H1 (cell line): Measurements from ENCODE around the gene CDYL2. TPM values are rescaled to one million over a fixed set of nuclear protein-coding genes. Genes with fewer than 3 reads are reported as not detected.
"Not testable (repeated sequence)": the region's sequence is repeated elsewhere in the genome, so short reads cannot be mapped to it uniquely, and the experiment has no call there.

Experiments used
- CTCF ChIA-PET: fragments of 300-600 bp; sonication (Branson Sonifier 250); formaldehyde crosslinking; loops from one replicate; lab custom pipeline; 2021; ENCODE audit not compliant: partially characterized antibody; lab: Charles Lee
- POLR2A ChIA-PET: fragments of 300-600 bp; sonication (Branson Sonifier 250); formaldehyde crosslinking; loops from one replicate; lab custom pipeline; 2021; ENCODE audit warnings: inconsistent platforms; ENCODE audit not compliant: partially characterized antibody; lab: Charles Lee
- DNase-seq, 2 experiments: peaks; one replicate each; pipeline versions ENCODE4 v3.0.0 to v3.0.0-alpha.2; 2010 to 2022; ENCODE audit warnings: low spot score in 2 of 2, low read depth in 1 of 2, mixed read lengths in 1 of 2
- FAIRE-seq: peaks from 2 replicates; lab custom pipeline; 2011; peaks lifted over from hg19 to GRCh38; lab: Jason Lieb, UNC
- H2AFZ ChIP-seq: 2 replicates; pipeline ENCODE4 v1.8.1; 2012; ENCODE audit warnings: low read length, inconsistent platforms
- H2AK5ac ChIP-seq: 2 replicates; pipeline ENCODE4 v1.6.1; 2013; ENCODE audit warnings: low read depth, low read length
- H2BK120ac ChIP-seq: replicated peaks from 2 replicates; pipeline ENCODE3; 2013; ENCODE audit warnings: low read depth, low read length, inconsistent platforms
- H2BK12ac ChIP-seq: 2 replicates; pipeline ENCODE4 v1.6.1; 2013; ENCODE audit warnings: low read depth, low read length
- H2BK15ac ChIP-seq: 2 replicates; pipeline ENCODE4 v1.6.1; 2013; ENCODE audit warnings: low read length
- H2BK20ac ChIP-seq: 2 replicates; pipeline ENCODE4 v1.6.1; 2013; ENCODE audit warnings: low read length
- H2BK5ac ChIP-seq: 2 replicates; pipeline ENCODE4 v1.6.1; 2013; ENCODE audit warnings: low read depth, low read length
- H3K14ac ChIP-seq: 2 replicates; pipeline ENCODE4 v1.6.1; 2013; ENCODE audit warnings: inconsistent platforms; ENCODE audit not compliant: insufficient read length
- H3K18ac ChIP-seq: 2 replicates; pipeline ENCODE4 v1.6.1; 2013; ENCODE audit warnings: low read length; ENCODE audit errors: extremely low read depth
- H3K23ac ChIP-seq: 2 replicates; pipeline ENCODE4 v1.6.1; 2013; ENCODE audit warnings: inconsistent platforms; ENCODE audit not compliant: insufficient read length
- H3K23me2 ChIP-seq: 2 replicates; pipeline ENCODE4 v1.6.1; 2013; ENCODE audit warnings: low read depth, low read length
- H3K27ac ChIP-seq: 2 replicates; pipeline ENCODE4 v1.6.1; 2011; ENCODE audit warnings: low read depth, low read length, inconsistent platforms
- H3K27me3 ChIP-seq, 4 experiments: replicated peaks in 1 of 4; 1 replicate in 1 of 4; 2 replicates in 3 of 4; pipeline versions ENCODE4 v1.6.1 to v1.8.1; 2011 to 2013; ENCODE audit warnings: low read length in 3 of 4, mild to moderate bottlenecking in 3 of 4, inconsistent platforms in 2 of 4, mixed read lengths in 2 of 4, moderate library complexity in 1 of 4; ENCODE audit not compliant: control insufficient read depth in 3 of 4, insufficient read depth in 3 of 4; ENCODE audit errors: extremely low read depth in 1 of 4
- H3K36me3 ChIP-seq, 4 experiments: 2 replicates each; pipeline versions ENCODE4 v1.6.1 to v1.8.1; 2011 to 2013; ENCODE audit warnings: mild to moderate bottlenecking in 4 of 4, low read length in 3 of 4, moderate library complexity in 2 of 4, control low read depth in 1 of 4, inconsistent platforms in 1 of 4; ENCODE audit not compliant: insufficient read depth in 4 of 4, control insufficient read depth in 2 of 4
- H3K4ac ChIP-seq: replicated peaks from 2 replicates; pipeline ENCODE3; 2013; ENCODE audit warnings: low read length, low read depth, mixed read lengths, inconsistent platforms; ENCODE audit not compliant: insufficient read length
- H3K4me1 ChIP-seq, 4 experiments: replicated peaks in 1 of 4; 1 replicate in 1 of 4; 2 replicates in 3 of 4; pipeline versions ENCODE4 v1.6.1 to v1.8.1; 2011 to 2013; ENCODE audit warnings: low read length in 3 of 4, inconsistent platforms in 2 of 4, mixed read lengths in 1 of 4; ENCODE audit not compliant: insufficient read depth in 4 of 4, control insufficient read depth in 3 of 4
- H3K4me2 ChIP-seq, 2 experiments: 2 replicates each; pipeline versions ENCODE4 v1.6.1 to v1.8.1; 2011 to 2013; ENCODE audit warnings: low read depth in 2 of 2, low read length in 2 of 2, control low read depth in 1 of 2, inconsistent platforms in 1 of 2, mild to moderate bottlenecking in 1 of 2; ENCODE audit not compliant: insufficient read depth in 1 of 2
- H3K4me3 ChIP-seq, 4 experiments: fragments of 200-600, 300-600 bp in 1 of 4; sonication (generic), shearing (Covaris generic), sonication (Bioruptor Twin) in 1 of 4; 2 replicates each; pipeline versions ENCODE4 v1.5.1 to v1.8.1; 2011 to 2016; ENCODE audit warnings: low read length in 4 of 4, low read depth in 3 of 4, control low read depth in 2 of 4, inconsistent platforms in 2 of 4, mild to moderate bottlenecking in 2 of 4, mixed read lengths in 1 of 4, moderate library complexity in 1 of 4; ENCODE audit not compliant: insufficient read depth in 2 of 4; ENCODE audit errors: extremely low read depth in 1 of 4
- H3K56ac ChIP-seq: replicated peaks from 2 replicates; pipeline ENCODE3; 2013; ENCODE audit warnings: low read depth, mild to moderate bottlenecking, mixed read lengths, low read length, inconsistent platforms; ENCODE audit not compliant: insufficient read length
- H3K79me1 ChIP-seq: 2 replicates; pipeline ENCODE4 v1.6.1; 2013; ENCODE audit warnings: low read depth, low read length, control low read depth
- H3K79me2 ChIP-seq, 2 experiments: 2 replicates each; pipeline versions ENCODE4 v1.6.1 to v1.8.1; 2012 to 2013; ENCODE audit warnings: low read length in 2 of 2, mild to moderate bottlenecking in 2 of 2, inconsistent platforms in 1 of 2; ENCODE audit not compliant: insufficient read depth in 2 of 2, control insufficient read depth in 1 of 2
- H3K9ac ChIP-seq, 4 experiments: replicated peaks in 1 of 4; 1 replicate in 1 of 4; 2 replicates in 3 of 4; pipeline versions ENCODE4 v1.6.1 to v1.8.1; 2011 to 2013; ENCODE audit warnings: low read depth in 3 of 4, low read length in 3 of 4, control low read depth in 2 of 4, mild to moderate bottlenecking in 2 of 4, moderate library complexity in 2 of 4, inconsistent platforms in 1 of 4; ENCODE audit errors: extremely low read depth in 1 of 4
- H3K9me3 ChIP-seq, 2 experiments: 2 replicates each; pipeline versions ENCODE4 v1.6.1 to v1.8.1; 2012 to 2013; ENCODE audit warnings: mild to moderate bottlenecking in 2 of 2, moderate library complexity in 2 of 2, control low read depth in 1 of 2, inconsistent platforms in 1 of 2, low read depth in 1 of 2, low read length in 1 of 2, mixed read lengths in 1 of 2; ENCODE audit not compliant: insufficient read depth in 2 of 2
- H4K20me1 ChIP-seq, 2 experiments: replicated peaks in 1 of 2; 2 replicates each; pipeline versions ENCODE3 to v1.8.1; 2011 to 2013; ENCODE audit warnings: inconsistent platforms in 2 of 2, low read length in 2 of 2, mild to moderate bottlenecking in 1 of 2; ENCODE audit not compliant: insufficient read depth in 2 of 2, control insufficient read depth in 1 of 2
- H4K5ac ChIP-seq: 2 replicates; pipeline ENCODE4 v1.6.1; 2013; ENCODE audit warnings: low read length, low read depth, mixed read lengths, inconsistent platforms; ENCODE audit not compliant: insufficient read length
- H4K8ac ChIP-seq: 2 replicates; pipeline ENCODE4 v1.8.0; 2013; ENCODE audit warnings: mild to moderate bottlenecking, moderate library complexity, low read length, inconsistent platforms; ENCODE audit not compliant: insufficient read depth; ENCODE audit errors: extremely low read depth
- H4K91ac ChIP-seq: replicated peaks from 2 replicates; pipeline ENCODE3; 2013; ENCODE audit warnings: low read length, mixed read lengths, inconsistent platforms; ENCODE audit not compliant: insufficient read length
- WGBS, 2 experiments: shearing (Covaris generic) in 1 of 2; methylation state at CpG; one replicate each; pipeline versions ENCODE4 v1.1.6 to v1.1.7; 2013 to 2015; ENCODE audit warnings: low lambda C conversion rate in 2 of 2, mixed read lengths in 2 of 2, inconsistent platforms in 1 of 2, low coverage in 1 of 2, missing lambda C conversion rate in 1 of 2; ENCODE audit not compliant: insufficient replicate concordance in 2 of 2, insufficient coverage in 1 of 2, insufficient read length in 1 of 2; ENCODE audit errors: extremely low coverage in 1 of 2, missing lambda C conversion rate in 1 of 2; 5-methylcytosine and 5-hydroxymethylcytosine counted together
- polyA plus RNA-seq, 7 experiments: library from polyadenylated mRNA; depleted of rRNA in 3 of 7; stranded (reverse) in 5 of 7; unstranded in 2 of 7; fragments of >200 nt in 5 of 7; fragments of 200-250 nt in 2 of 7; gene quantifications; 1 replicate in 5 of 7; 2 replicates in 1 of 7; 4 replicates in 1 of 7; pipeline versions ENCODE4 v1.2.1 to v1.2.3, GENCODE V29; 2011 to 2013; ENCODE audit warnings: missing spikeins in 2 of 7, mixed read lengths in 2 of 7
- total RNA-seq: library from RNA; stranded (reverse); fragmentation: NEBNext Ultra II Directional; extraction: Animal tissue kit (Norgen Biotek cat#: 25700); gene quantifications from 2 replicates; pipeline ENCODE4 v1.2.1, GENCODE V29; 2021

Gene CDYL2
- total and polyA plus RNA-seq, 2 of the 8 experiments (the other 6 are each of a cell fraction or from before 2014, with no cell fraction given) = 0.33 to 5.3 TPM

DNA sequence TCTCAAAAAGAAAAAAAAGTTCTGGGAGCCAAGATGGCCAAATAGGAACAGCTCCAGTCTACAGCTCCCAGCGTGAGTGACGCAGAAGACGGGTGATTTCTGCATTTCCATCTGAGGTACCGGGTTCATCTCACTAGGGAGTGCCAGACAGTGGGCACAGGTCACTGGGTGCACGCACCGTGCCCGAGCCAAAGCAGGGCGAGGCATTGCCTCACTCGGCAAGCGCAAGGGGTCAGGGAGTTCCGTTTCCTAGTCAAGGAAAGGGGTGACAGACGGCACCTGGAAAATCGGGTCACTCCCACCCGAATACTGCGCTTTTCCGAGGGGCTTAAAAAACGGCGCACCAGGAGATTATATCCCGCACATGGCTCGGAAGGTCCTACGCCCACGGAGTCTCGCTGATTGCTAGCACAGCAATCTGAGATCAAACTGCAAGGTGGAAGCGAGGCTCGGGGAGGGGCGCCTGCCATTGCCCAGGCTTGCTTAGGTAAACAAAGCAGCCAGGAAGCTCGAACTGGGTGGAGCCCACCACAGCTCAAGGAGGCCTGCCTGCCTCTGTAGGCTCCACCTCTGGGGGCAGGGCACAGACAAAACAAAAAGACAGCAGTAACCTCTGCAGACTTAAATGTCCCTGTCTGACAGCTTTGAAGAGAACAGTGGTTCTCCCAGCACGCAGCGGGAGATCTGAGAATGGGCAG lies 77.2 kb downstream of the CDYL2 start:
- H3K14ac ChIP-seq, H3K9ac ChIP-seq, H2AFZ ChIP-seq, H4K5ac ChIP-seq, H3K79me2 ChIP-seq, FAIRE-seq, H4K91ac ChIP-seq, H3K23ac ChIP-seq, H3K36me3 ChIP-seq, H3K18ac ChIP-seq, H3K4me3 ChIP-seq, H3K79me1 ChIP-seq, CTCF ChIA-PET, H3K4me2 ChIP-seq, H4K20me1 ChIP-seq, H4K8ac ChIP-seq, H2BK120ac ChIP-seq, H3K4me1 ChIP-seq, H3K23me2 ChIP-seq, H3K27ac ChIP-seq, POLR2A ChIA-PET, H2BK20ac ChIP-seq, H2BK15ac ChIP-seq, H3K56ac ChIP-seq, H3K4ac ChIP-seq, H2BK5ac ChIP-seq, H3K27me3 ChIP-seq, H2AK5ac ChIP-seq, DNase-seq, H2BK12ac ChIP-seq: not testable (repeated sequence)
- WGBS, 2 experiments = 86% methylated on average over 27 of the region's 29 CpGs; no CpG with 5 or more reads in 1 of the 2 experiments
- H3K9me3 ChIP-seq = peaks cover 18 to 41% of the 10 kb centered on the region in 2 experiments; a peak in 3 of 4 replicates
